UCSD-AML1 (cell line): Measurements from ENCODE around the gene CCT6B.
"Not testable (repeated sequence)": the region's sequence is repeated elsewhere in the genome, so short reads cannot be mapped to it uniquely, and the experiment has no call there.

Source experiments
- DNase-seq: peaks from one replicate; lab custom pipeline; 2025; ENCODE audit not compliant: unreplicated experiment; lab: John Stamatoyannopoulos, UW

The CCT6B gene

DNA sequence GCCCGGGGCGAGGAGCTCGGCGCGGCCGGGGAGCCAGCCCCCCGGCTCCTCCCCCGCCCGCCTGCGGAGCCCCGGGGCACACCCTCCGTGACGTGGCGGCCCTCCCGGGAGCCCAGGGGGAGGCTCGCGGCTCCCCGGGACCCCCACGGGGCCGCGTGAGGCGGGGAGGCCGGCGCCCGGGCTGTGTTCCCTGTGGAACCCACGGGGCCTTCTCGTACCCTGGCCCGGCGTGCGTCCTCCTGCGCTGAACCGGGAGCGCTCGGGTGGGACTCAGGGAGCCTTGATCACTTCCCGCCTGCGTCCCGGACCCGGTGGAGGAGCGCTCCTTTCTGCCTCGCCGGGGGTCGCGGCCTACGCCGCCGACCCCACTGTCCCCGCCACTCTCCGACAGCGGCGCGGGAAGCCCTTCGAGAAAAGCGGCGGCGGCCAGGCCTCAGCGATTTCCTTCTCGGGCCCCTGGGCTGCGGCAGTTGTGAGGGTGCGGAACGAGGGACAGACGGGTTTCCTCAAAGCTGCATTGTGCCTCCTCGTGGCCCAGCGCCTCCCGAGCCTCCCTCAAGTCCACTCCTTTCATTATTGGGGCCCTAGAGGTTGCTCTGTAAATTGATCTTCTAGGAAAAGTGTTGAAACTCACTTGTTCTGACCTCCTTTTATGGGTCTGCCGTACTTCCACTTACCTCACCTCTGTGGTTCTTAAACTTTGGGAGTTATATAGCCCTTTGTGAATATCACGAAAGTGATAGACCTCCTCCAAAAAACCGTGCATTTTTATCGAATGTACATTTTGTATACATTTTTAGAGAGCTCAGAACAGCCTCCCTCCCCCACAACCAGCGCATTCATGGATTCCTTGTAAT, 19.6 kb upstream of the CCT6B start:
- DNase-seq, result peak; percentile 88

- peak; percentile 93 for DNase-seq
Measured at GRCh38 chr17:34980353-34980680, 19.1 kb upstream of the CCT6B start, which contains the start of gene LIG3. Gene LIG3, plus strand, starts transcription at chr17:34980512. Its CDS starts 2,494 bp downstream, at chr17:34983006.

GRCh38 chr17:34979650-34980352, 18.5 kb upstream of the CCT6B start:
- DNase-seq, result no peak

DNA sequence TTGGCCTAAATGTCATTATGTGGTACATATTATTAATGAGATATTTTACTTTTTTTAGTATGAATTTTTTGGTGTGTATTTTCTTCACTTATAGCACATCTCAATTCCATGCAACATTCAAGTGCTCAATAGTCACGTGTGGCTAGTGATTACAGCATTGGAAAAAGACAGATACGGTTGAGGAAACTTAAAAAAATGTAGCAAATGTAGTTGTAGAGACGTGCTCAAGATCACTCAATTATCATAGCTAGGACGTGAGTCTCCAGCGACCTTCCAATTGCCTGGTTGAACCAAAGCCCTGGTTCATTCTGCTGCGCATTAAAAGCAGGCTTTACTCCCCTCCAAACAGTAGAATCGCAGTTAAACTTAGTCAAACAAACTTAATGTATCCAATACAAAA, 17.9 kb upstream of the CCT6B start:
- no peak for DNase-seq

DNA sequence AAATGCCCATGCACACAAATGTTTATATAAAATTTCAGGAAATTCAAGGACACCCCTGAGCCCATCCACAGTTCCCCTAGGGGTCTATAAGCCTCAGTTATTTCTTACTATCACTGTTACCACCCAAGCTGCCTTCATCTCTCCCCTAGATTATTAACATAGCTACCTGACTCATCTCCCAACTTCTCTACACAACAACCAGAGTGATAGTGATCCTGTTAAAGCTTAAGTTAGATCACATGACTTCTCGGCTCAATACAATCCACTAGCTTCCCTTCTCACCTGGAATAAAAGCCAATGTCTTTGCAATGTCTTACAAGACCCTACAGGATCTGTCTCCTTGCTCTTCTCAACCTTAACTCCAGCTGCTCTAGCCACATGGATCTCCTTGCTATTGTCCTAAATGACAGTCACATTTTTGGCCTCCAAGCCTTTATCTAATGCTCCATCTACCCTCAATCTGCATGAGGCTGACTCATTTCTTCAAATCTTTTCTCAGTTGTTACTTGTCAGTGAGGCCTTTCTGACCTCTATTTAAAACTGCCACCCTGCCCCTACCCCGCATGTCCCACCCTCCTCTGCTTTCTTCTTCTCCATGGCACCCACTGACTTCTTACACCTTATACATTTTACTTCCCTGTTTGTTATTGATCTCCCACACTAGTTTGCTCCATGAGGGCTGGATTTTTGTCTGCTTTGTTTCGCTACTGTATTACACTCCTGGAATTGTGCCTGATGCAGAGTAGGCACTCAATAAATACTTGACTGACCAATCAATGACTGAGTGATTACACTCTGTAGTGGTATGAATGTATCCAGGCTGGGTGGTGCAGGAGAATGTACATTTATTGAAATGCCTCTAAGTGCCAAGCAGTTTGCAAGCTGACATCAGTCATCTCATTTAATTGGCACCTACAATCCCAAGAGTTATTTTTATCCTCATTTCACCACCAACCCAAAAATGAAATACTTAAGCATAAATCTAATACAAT, 13.8 kb upstream of the CCT6B start:
- DNase-seq, result no peak

DNA sequence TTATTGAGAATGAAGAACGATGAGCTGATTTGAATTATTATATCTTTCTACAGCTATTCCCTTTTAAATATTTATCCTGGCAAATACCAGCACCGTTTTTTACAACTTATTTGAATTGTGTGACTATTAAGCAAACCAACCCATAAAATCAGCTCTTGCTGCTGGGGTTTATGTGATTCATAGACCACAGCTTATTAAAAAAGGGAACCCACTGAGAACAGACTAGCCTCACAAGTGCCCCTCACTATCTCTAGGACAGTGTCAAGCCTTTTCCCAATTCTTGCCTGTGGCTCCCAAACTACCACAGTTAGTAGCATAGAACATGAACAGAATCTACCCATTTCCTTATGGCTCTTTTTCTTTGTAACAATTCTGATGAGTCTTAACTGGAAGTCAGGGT, 12.9 kb upstream of the CCT6B start:
- no peak for DNase-seq

DNA sequence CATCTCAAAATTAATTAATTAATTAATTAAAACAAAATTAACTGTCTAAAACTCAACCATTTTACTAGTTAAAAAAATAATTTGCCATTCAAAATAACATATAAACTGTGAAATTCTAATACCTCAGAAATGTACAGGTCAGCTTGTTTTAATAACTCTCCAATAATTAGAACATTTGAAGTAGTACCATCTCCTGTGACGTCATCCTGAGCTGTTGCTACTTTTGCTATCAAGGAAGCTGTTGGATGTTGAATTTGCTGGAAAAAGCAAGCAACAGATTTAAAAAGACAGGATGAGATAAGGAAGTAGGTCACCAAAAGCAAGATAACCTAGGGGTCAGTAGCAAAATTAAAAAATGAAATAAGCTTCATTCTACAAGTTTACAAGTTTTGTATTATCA, 2.8 kb downstream of the CCT6B start:
- no peak for DNase-seq

GRCh38 chr17:34950780-34951179, 10.5 kb downstream of the CCT6B start:
- DNase-seq, result not testable (repeated sequence)

DNA sequence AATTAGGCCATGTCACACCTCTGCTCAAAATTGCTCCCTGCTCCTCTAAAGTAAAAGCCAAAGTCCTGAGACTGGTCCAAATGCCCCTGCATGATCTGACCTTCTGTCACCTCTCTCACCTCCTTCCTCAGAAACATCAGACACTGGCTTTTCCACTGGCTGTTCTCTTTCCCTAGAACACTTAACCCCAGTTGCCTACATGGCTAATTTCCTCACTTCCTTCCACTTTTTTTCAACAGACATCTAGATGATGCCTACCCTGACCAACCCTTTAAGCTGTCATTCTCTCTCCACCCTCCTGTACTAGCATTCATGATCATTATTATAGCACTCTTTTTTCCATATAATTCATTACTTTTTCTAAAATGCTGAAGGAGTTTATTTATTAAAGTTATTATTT, 31.0 kb downstream of the CCT6B start:
- no peak for DNase-seq

- DNase-seq, result no peak
Measured at GRCh38 chr17:34926661-34927060, 34.6 kb downstream of the CCT6B start.

DNA sequence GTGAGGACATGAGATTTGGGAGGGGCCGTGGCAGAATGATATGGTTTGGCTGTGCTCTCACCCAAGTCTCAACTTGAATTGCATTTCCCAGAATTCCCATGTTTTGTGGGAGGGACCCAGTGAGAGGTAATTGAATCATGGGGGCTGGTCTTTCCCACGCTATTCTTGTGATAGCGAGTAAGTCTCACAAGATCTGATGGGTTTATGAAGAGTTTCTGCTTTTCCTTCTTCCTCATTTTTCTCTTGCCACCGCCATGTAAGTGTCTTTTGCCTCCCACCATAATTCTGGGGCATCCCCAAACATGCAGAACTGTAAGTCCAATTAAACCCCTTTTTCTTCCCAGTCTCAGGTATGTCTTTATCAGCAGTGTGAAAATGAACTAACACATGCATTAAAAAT, 40.6 kb downstream of the CCT6B start:
- DNase-seq, result no peak

GRCh38 chr17:34917381-34917780, 43.9 kb downstream of the CCT6B start:
- DNase-seq, result no peak

DNA sequence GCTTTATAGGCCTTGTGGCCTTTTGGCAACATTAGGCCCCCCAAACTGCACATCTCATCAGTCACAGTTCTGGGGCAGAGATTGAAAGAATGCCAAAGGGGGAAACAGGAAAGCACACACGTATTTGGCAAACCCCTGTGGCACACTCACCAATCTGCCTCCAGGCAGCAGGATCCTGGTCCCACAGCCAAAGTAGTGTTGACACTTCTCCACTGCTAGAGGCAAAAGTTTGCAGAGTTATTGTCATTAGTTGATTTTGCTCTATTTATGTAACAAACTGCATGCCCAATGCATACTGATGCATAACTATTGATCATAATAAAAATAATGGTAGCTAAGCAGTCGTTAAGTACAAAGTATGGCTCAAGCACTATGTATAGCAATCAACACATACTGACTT, 45.1 kb downstream of the CCT6B start:
- no peak for DNase-seq

- DNase-seq, result no peak
Measured at GRCh38 chr17:34913001-34913400, 48.3 kb downstream of the CCT6B start.

DNA sequence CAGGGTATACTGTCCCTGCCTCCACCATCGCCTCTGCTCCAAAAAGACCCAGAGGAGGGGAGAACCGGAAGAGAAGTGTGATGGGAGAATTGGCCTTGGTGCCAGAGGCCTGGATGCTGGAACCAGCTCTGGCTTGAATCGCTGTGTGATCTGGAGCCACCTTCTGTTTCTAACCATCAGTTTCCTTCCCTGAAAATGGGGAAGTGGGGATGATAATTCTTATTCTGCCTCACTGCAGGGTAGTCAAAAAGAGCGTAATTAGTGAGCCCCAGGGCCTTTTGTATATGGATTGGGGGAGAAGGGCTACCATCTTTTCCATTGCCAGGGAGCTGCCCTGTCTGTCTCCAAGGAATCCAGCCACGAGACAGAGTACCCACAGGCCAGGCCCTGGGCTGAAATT, 52.2 kb downstream of the CCT6B start:
- no peak for DNase-seq

- DNase-seq, result no peak
Measured at GRCh38 chr17:34902831-34903547, 58.3 kb downstream of the CCT6B start.

- no peak for DNase-seq
Measured at GRCh38 chr17:34899643-34900291, 61.5 kb downstream of the CCT6B start.

DNA sequence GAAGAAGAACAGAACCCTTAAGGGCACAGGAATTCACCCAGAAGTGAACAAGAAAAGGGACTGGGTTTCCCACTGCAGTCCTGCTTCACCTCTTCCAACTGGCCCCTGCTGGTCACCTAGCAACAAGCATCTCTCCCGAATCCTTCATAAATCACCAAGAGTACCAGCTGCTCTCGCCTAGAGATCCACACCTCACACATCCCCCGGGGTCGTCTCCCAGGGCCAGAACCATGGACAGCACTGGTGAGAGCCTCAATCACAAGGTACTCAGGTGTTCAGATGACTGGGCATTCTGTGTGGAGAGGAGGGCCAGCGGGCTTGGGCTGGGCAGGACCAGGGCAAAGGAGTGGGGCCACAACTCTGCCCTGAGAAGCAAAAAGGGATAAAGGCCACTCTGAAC, 65.9 kb downstream of the CCT6B start:
- no peak for DNase-seq

DNA sequence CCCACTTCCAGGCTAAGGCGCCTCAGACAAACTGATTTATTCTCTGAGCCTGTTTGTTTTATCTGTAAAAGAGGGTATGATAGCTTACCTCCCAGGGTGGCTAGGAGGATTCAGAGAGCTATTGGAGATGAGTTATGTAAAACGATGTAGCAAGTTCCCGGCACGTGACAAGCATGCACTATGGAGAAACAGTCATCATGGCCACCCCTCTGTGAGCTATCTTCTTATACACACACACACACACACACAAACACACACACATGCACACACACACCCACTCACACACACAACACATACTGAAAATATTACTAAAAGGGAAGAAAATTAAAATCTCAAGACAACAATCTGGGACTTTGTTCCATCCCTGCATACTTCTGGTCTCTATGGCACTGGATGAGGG, 66.3 kb downstream of the CCT6B start:
- DNase-seq, result no peak
